Spleen (tissue), 13 donors: ENCODE results near the gene CLK1. TPM values are rescaled to one million over a fixed set of nuclear protein-coding genes. Genes with fewer than 3 reads are reported as not detected.
A peak's percentile ranks its signal among the peaks of the same experiment; 100 is the strongest.

Source experiments
- DNase-seq: peaks from one replicate; pipeline ENCODE4 v3.0.0-alpha.2; 2020
- H3K27ac ChIP-seq, 8 donors: fragments of 200-600 bp; sonication (generic) in 7 of 8; 1 replicate in 4 of 8; 2 replicates in 4 of 8; pipeline versions ENCODE4 v1.5.0 to v1.8.0; 2016 to 2021; ENCODE audit warnings: inconsistent platforms in 4 of 8, mild to moderate bottlenecking in 4 of 8, moderate library complexity in 1 of 8
- H3K27me3 ChIP-seq, 7 donors: fragments of 200-600 bp; sonication (generic) in 6 of 7; replicated peaks in 1 of 7; 1 replicate in 4 of 7; 2 replicates in 3 of 7; pipeline versions ENCODE4 v1.5.0 to v1.8.0; 2016 to 2021; ENCODE audit warnings: inconsistent platforms in 3 of 7, mild to moderate bottlenecking in 1 of 7
- H3K36me3 ChIP-seq, 6 donors: fragments of 200-600 bp; sonication (generic) in 5 of 6; 1 replicate in 4 of 6; 2 replicates in 2 of 6; pipeline versions ENCODE4 v1.5.0 to v1.8.0; 2016 to 2021; ENCODE audit warnings: inconsistent platforms in 2 of 6
- H3K4me1 ChIP-seq, 6 donors: fragments of 200-600 bp; sonication (generic) in 5 of 6; 1 replicate in 3 of 6; 2 replicates in 3 of 6; pipeline versions ENCODE4 v1.5.0 to v1.8.0; 2016 to 2021; ENCODE audit warnings: inconsistent platforms in 3 of 6
- H3K4me3 ChIP-seq, 8 donors: fragments of 200-600 bp; sonication (generic) in 7 of 8; 1 replicate in 4 of 8; 2 replicates in 4 of 8; pipeline versions ENCODE4 v1.5.0 to v1.8.0; 2016 to 2021; ENCODE audit warnings: inconsistent platforms in 4 of 8, mild to moderate bottlenecking in 4 of 8, moderate library complexity in 2 of 8
- H3K9me3 ChIP-seq, 8 donors: fragments of 200-600 bp; sonication (generic) in 7 of 8; 1 replicate in 4 of 8; 2 replicates in 4 of 8; pipeline versions ENCODE4 v1.5.0 to v1.8.0; 2016 to 2021; ENCODE audit warnings: inconsistent platforms in 4 of 8
- CTCF ChIP-seq, 11 experiments: fragments of 200-600 bp in 7 of 11; fragments of 450-650 bp in 4 of 11; sonication (generic) in 4 of 11; IDR thresholded peaks in 8 of 11; conservative IDR thresholded peaks in 3 of 11; 1 replicate in 7 of 11; 2 replicates in 4 of 11; pipeline versions ENCODE4 v1.4.0 to v1.8.0; 2016 to 2021; ENCODE audit warnings: antibody characterized with exemption in 11 of 11, inconsistent platforms in 4 of 11, mild to moderate bottlenecking in 1 of 11
- POLR2A ChIP-seq, 3 donors: fragments of 450-650 bp; IDR thresholded peaks; one replicate each; pipeline ENCODE4 v1.5.1; 2017; ENCODE audit warnings: antibody characterized with exemption in 3 of 3, mild to moderate bottlenecking in 1 of 3
- POLR2AphosphoS5 ChIP-seq, 3 donors: sonication (generic); formaldehyde crosslinking; IDR thresholded peaks; one replicate each; pipeline ENCODE4 v1.5.1; 2017; ENCODE audit warnings: antibody characterized with exemption in 3 of 3
- WGBS, 5 donors: extraction: QIAGEN DNeasy Blood & Tissue Kit in 3 of 5; methylation state at CpG; one replicate each; pipeline versions ENCODE4 v1.1.5 to v1.1.7; 2013 to 2018; 5-methylcytosine and 5-hydroxymethylcytosine counted together
- intact Hi-C: fragments of 100-400 bp; cut with DNase I; formaldehyde crosslinking; loops from one replicate; pipeline ENCODE4 v1.15.0; 2023; ENCODE audit warnings: low total_unique reads
- long read RNA-seq, 2 donors: transcript quantifications; one replicate each; lab custom pipeline, GENCODE V29; 2026
- polyA plus RNA-seq, 3 donors: library from polyadenylated mRNA; stranded (reverse); fragments of 200-250 nt; gene quantifications; one replicate each; pipeline ENCODE4 v1.2.1, GENCODE V29; 2013
- total RNA-seq, 7 donors: library from RNA; depleted of rRNA in 3 of 7; stranded (reverse); fragments of >200 nt in 3 of 7; fragmentation: NEBNext Ultra II Directional in 4 of 7; extraction: Animal tissue kit (Norgen Biotek cat#: 25700) in 4 of 7; gene quantifications; one replicate each; pipeline versions ENCODE4 v1.1.0 to v1.2.1, GENCODE V29; 2016 to 2021
- donor health status: healthy with polysubstance abuse.
- donor health status: DM: no; HTN: no; CAD: no; lungs with moderate emphysema.
- donor health status: DM: no; HTN: no; CAD: no.
- donor health status: Bipolar disorder and iron deficiency.
- donor health status: healthy.
- donor health status: DM: no; HTN: no; CAD: no.
- donor health status: DM: yes; HTN: yes; CAD: no.

CLK1 gene
- total RNA-seq (100 to 1,000 TPM; 161 to 326 (median 210) TPM), polyA plus RNA-seq (100 to 1,000 TPM; 314 to 737 (median 640) TPM)
- long read RNA-seq, donor 1, transcript CLK1-201 (13 exons, 1,888 nt) = major isoform, 14 of 100 reads
- long read RNA-seq, donor 1, transcript CLK1-204 (12 exons, 1,682 nt) = minor isoform, 7 of 100 reads
- long read RNA-seq, donor 1, transcript CLK1-208 (2 exons, 484 nt) = major isoform, 14 of 100 reads
- long read RNA-seq, donor 1, transcript CLK1-210 (11 exons, 3,208 nt) = minor isoform, 13 of 100 reads
- long read RNA-seq, donor 1, partial matches to known transcripts = 42 of 100 reads
- long read RNA-seq, donor 1, other reads (novel, unspliced or antisense) = 0 of 100 reads
- long read RNA-seq, donor 2, transcript CLK1-201 (13 exons, 1,888 nt) = major isoform, 26 of 83 reads
- long read RNA-seq, donor 2, transcript CLK1-203 (8 exons, 1,192 nt) = minor isoform, 5 of 83 reads
- long read RNA-seq, donor 2, transcript CLK1-210 (11 exons, 3,208 nt) = minor isoform, 11 of 83 reads
- long read RNA-seq, donor 2, transcript CLK1-204 (12 exons, 1,682 nt) = minor isoform, 5 of 83 reads
- long read RNA-seq, donor 2, partial matches to known transcripts = 29 of 83 reads
- long read RNA-seq, donor 2, other reads (novel, unspliced or antisense) = 0 of 83 reads

DNA sequence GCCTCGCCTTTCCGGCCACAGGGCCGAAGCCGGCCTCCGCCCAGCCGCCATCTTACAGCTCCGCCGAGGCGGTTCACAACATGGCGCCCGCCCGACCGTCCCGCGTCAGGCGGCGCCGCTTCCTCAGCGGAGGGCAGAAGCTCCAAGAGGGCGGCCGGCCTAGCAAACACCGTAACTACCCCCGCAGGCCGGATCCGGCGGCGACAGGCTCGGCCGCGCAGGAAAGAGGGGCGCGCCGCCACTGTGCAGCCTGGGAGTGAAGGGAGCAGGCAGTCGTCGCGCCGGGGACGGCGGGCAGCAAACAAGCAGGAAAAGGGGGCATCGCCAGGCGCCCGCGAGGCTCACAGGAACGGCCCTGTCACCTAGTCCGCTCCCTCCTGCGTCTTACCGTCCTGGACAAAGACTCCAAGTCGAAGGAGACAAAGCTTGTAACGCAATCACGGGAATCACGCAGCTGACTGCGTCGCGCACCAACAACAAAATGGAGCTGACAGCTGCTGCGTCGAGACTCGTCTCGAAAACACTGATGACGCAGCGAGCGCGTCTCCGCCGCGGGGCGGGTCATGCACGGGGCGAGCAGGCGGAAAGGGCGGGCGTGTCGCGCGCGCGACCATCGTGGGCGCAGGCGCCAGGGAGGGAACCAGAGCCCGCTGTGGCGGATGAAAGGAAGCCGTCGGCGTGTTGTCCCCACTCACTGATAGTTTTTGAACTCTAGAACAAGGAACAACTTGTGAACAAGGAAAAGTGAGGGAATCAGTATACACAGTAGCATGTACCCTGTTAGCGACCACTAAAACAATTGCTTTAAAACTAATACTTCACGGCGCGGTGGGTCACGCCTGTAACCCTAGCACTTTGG lies at the start of gene CLK1:
Gene CLK1 (minus strand): TSS at position 483 of the 859 bp plus-strand sequence. CDS start 2,796 bp downstream, outside the sequence.
- intact Hi-C loops = no loop called here
- peak within 1 kb of the TSS; percentile 60 to 93 (median 76) for H3K4me3 ChIP-seq
- no peaks in the 10 kb centered on the region for H3K9me3 ChIP-seq
- peak; percentile 97 to 99 (median 99) for TF ChIP-seq POLR2A (IDR thresholded peaks at IDR 0.05)
- peak in 3 of 11 experiments; percentile 4 to 16 (median 14) for TF ChIP-seq CTCF (IDR thresholded peaks at IDR 0.05 in 8 of 11, conservative IDR thresholded peaks at IDR 0.05 in 3 of 11)
- TF ChIP-seq POLR2AphosphoS5 (IDR thresholded peaks at IDR 0.05) = peak; percentile 100
- peaks cover 0 to 23% (median 7%) of the 10 kb centered on the region in 6 donors for H3K36me3 ChIP-seq
- peak; percentile 100 for DNase-seq
- H3K4me1 ChIP-seq = peaks cover 24 to 58% (median 43%) of the 10 kb centered on the region in 6 donors
- H3K27ac ChIP-seq = peak within 1 kb of the TSS; percentile 99 to 100 (median 100)
- H3K27me3 ChIP-seq = no peaks in the 10 kb centered on the region
- 2 to 5% (median 2%) methylated on average over 52 to 89 of the region's 89 CpGs for WGBS, 5 donors

DNA sequence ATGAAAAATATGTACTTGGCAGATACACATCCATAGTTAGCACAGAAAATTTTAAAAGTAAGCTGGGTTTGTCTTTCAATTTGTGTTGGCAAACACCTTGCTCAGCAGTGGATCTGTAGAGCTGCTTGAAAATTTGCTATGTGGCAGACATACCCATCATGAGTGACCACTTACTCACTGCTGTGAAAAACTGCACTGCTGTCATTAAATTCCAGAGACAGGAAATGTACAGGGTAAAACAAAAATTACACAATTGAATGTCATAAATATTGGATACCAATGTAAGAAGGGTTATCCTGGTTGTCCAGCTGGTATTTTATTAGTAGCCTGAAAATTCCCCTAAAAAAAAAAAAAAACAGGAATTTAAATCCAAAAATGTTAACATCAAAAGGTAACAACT lies 49.2 kb upstream of the CLK1 start:
- H3K27me3 ChIP-seq = no peaks in the 10 kb centered on the region
- no peak for DNase-seq
- H3K27ac ChIP-seq = no peak overlapping the region
- peaks cover 3 to 100% (median 79%) of the 10 kb centered on the region in 6 donors for H3K36me3 ChIP-seq
- no peaks in the 10 kb centered on the region for H3K4me1 ChIP-seq
- H3K9me3 ChIP-seq = no peaks in the 10 kb centered on the region
- no peak overlapping the region for H3K4me3 ChIP-seq
- intact Hi-C loops = no loop called here
- TF ChIP-seq POLR2AphosphoS5 (IDR thresholded peaks at IDR 0.05) (no peak), POLR2A (IDR thresholded peaks at IDR 0.05) (no peak), CTCF (IDR thresholded peaks at IDR 0.05 in 8 of 11, conservative IDR thresholded peaks at IDR 0.05 in 3 of 11) (no peak)

DNA sequence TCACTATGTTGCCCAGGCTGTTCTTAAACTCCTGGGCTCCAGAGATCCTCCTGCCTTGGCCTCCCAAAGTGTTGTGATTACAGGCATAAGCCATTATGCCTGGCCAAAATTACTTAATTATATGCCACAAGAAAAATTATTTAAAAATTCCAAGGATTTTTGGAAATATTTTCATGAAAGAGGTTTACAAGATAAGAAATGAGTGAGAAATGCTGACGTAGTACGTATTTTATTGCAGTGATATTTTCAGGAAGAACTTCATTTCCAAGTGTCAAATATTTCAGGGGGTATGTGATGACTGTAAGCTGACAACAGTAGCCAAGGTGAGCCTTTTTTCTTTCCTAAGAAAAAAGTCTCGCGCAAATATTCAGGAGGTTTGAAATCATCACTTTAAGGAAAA lies 45.5 kb upstream of the CLK1 start:
- DNase-seq = no peak
- H3K4me3 ChIP-seq = no peak overlapping the region
- H3K4me1 ChIP-seq = peaks cover 0 to 7% (median 2%) of the 10 kb centered on the region in 6 donors
- H3K9me3 ChIP-seq = no peaks in the 10 kb centered on the region
- TF ChIP-seq CTCF (IDR thresholded peaks at IDR 0.05 in 8 of 11, conservative IDR thresholded peaks at IDR 0.05 in 3 of 11) (no peak), POLR2A (IDR thresholded peaks at IDR 0.05) (no peak), POLR2AphosphoS5 (IDR thresholded peaks at IDR 0.05) (no peak)
- no peaks in the 10 kb centered on the region for H3K27me3 ChIP-seq
- 94 to 97% (median 96%) methylated on average over 4 of the region's 4 CpGs for WGBS, 5 donors
- H3K36me3 ChIP-seq = peaks cover 3 to 98% (median 52%) of the 10 kb centered on the region in 6 donors
- no peak overlapping the region for H3K27ac ChIP-seq
- intact Hi-C loops = loop anchor here (5.0 kb wide), 1 partner anchor 262 kb away; no protein-coding TSS in a partner anchor
